GM18907 (cell line): Measurements from ENCODE around the gene STK39.

Experiments
- ATAC-seq: cut with Tn5 transposase; IDR thresholded peaks from one replicate; pipeline ENCODE4 v1.9.1; 2021; ENCODE audit warnings: mild to moderate bottlenecking, moderate library complexity; ENCODE audit not compliant: unreplicated experiment

STK39 gene

GRCh38 chr2:168210895-168211570, 36.4 kb downstream of the STK39 start:
- peak; percentile 58 for ATAC-seq

DNA sequence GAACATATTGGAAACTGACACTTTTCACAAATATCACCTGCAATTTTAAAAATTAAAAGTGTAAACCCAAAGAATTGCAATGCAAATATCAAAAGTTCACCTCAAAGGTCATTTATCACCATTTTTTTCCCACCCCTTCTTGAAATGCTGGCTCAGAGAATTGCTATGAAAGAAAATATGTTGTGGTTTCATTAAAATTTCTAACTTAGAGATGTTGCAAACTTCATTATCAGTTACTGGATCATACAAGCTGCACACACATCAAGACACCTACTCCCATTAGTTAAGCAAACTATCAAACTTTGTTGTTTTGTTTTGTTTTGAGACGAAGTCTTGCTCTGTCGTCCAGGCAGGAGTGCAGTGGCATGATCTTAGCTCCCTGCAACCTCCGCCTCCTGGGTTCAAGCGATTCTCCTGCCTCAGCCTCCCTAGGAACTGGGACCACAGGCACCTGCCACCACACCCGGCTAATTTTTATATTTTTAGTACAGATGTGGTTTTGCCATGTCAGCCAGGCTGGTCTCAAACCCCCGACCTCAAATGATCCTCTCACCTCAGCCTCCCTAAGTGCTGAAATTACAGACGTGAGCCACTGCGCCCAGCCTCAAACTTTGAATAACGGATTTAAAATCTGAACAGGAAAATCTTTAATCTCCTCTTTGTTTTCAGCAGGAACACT, 37.0 kb downstream of the STK39 start:
- no peak for ATAC-seq

- no peak for ATAC-seq
Measured at GRCh38 chr2:168208652-168209051, 38.7 kb downstream of the STK39 start.

GRCh38 chr2:168207851-168208250, 39.5 kb downstream of the STK39 start:
- ATAC-seq: no peak

GRCh38 chr2:168203762-168204693, 43.4 kb downstream of the STK39 start:
- ATAC-seq: no peak

- no peak for ATAC-seq
Measured at GRCh38 chr2:168201584-168202116, 45.7 kb downstream of the STK39 start.

DNA sequence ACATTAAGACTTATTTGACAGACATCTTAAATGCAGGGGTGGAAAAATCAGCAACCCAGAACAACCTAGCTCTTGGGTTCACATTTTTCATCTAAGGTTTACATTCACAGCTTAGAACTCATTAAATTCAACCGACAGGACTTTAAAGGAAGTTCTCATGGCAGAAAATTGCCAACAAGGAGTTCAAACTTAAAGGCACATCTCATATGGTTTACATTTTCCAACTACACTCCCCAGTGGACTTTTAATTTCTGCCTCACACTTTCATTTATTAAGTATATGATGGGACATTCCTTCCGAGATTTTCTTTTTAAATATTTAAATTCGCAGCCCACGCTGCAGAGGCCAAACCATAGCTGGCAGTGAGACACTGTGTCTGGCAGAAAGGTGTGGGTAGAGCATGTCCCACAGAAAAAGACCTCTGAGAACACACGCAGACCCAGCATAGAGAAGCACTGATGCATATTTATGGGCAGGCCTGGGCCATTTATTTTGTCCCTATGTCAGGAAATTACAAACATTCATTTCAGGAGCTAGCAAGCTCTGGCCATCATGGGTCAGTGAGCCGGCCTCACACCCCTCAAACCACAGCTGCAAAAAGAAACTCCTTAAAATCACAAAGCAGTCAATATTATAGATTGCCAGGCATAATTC, 46.3 kb downstream of the STK39 start:
- ATAC-seq: no peak

DNA sequence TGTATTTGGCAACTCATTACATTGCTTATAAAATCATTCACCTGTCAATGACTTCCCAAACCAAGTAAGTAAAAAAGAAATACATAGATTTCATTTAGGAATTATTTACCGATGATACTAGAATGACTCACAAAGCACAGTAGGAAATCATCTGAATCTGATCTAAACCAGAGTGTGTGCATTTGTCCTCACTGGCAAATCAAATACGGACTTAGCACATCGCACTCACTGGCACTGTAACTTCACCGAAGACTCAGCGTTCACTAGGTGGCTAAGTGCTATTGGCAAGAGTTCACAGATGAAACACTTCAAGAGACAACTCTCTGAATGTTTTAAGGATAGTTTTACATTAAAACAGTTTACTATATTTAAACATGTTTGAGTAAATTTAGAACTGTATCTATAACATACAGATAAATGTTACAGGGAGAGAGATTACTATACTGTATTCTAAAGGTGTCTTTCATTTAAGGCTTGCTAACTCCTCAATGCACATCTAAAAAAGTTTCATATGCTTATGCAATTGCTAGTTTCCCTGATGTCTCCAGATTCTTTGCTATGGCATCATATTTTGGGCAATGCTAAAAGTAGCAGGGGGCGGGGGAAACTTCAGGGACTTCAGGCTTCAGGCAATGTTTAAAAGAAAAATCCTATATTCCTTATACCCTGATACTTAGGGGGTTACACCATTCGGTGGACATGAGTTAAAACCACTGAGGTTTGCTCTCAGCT, 48.8 kb downstream of the STK39 start:
- ATAC-seq: no peak

DNA sequence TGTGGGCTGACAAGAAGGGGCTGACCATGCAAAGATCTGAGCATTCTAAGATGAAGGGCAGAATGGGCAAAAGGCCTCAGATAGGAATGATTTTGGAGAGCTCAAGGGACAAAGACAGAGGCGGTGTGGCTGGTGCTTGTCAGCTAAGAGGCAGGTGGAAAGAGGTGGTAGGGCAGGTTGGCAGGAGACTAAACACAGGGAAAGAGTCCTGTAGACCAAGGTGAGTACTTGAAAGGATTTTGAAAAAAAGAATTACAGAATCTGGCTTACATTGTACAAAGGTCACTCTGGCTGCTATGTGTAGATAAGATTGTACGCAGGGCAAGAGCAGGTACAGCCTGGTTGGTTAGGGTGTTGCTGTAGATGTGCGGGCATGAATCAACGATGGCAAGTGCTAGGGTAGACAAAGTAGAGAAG, 50.6 kb downstream of the STK39 start:
- no peak for ATAC-seq

DNA sequence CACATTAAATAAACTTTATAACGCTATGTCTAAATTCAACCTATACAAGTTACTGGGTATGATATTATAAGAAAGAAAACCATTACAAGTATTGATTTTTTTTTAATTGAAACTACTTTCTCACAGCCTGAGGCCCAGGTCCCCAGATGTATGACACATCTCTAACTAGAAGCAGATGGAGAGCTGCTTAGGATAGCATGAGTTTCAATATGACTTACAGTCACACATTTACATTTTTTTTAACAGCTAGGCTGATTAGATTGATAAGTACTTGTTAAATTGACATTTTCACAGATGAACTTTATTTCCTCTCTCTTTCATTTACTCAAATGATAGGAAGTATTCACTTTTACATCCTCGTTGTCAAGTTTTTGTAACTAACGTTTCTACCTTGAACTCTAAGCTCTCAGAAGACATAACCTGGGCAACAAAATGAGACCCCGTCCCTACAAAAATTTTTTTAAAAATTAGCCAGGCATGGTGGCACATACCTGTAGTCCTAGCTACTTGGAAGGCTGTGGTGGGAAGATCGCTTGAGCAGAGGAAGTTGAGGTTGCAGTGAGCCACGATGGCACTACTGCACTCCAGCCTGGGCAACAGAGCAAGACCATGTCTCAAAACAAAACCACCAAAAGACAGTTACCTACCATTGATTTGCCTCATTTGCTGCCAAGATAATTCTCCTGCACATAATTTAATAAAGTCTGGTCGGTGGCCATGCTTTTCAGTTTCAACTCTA, 52.4 kb downstream of the STK39 start:
- peak; percentile 94 for ATAC-seq

DNA sequence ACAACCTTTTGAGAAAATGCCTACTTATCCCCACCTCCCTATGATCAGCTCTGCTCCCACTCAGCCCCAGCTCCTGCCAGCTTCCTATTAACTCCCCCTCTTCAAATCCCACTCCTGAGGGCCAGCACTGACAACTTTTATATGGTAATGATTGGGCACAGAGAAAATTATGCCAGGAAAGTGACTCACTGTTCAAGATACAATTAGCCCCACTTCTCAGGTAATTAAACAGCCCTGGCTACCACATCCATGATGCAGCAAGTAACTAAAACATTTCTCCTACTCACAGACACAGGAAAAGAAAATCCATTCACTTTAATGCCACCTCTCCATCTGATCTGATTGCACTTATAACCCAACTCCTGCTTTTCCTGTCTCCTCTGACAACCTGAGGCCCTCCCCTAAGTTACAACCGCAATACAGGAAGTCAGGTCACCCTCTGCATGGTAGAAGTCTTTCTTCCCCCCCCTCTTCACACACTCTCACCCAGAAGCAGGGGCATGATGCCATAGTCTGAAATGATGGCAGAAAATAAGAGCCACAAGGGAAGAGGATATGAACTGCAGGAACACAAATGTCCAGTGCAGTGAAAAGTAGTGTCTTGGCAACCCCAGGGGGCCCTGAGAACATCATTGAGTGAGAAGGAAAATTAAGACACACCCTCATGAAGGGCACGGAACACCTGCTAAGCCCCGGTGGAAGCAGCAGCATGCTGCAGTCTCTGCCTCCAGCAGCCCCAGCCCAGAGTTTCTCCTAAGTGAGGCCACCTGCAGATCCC, 54.4 kb downstream of the STK39 start:
- ATAC-seq: no peak

GRCh38 chr2:168191955-168192785, 55.2 kb downstream of the STK39 start:
- ATAC-seq: no peak

GRCh38 chr2:168190590-168191336, 56.6 kb downstream of the STK39 start:
- ATAC-seq: no peak

- no peak for ATAC-seq
Measured at GRCh38 chr2:168189835-168190569, 57.4 kb downstream of the STK39 start.

- ATAC-seq: no peak
Measured at GRCh38 chr2:168188002-168188401, 59.4 kb downstream of the STK39 start.

DNA sequence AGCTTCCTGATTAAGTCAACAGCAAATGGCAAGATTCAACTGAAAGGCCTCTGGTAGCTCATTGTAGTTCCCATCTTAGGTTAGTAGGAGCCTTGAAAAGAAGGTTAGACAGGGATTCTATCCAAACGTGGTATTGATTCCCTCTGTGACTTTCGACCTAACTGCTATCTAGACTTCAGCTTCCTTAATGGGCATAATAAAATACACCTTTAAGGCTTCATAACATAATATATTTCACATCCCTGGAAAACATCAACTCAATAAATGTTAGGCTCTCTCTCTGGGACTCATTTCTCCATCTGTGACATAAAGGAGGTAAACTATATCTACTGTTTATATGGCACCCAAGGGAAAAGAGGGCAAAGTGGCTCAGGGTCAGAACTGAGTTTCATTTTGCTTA, 60.9 kb downstream of the STK39 start:
- no peak for ATAC-seq
